Endothelial cell (in vitro differentiated cells): ENCODE results near the gene SP9. TPM values are rescaled to one million over a fixed set of nuclear protein-coding genes. Genes with fewer than 3 reads are reported as not detected.

ENCODE experiments used
- DNase-seq: peaks from one replicate; pipeline ENCODE4 v3.0.0; 2021; ENCODE audit warnings: low spot score
- H3K27ac Mint-ChIP-seq: one replicate; pipeline ENCODE4 v1.8.0; 2021; ENCODE audit warnings: mixed read lengths, inconsistent platforms; ENCODE audit not compliant: unreplicated experiment
- H3K27me3 Mint-ChIP-seq: one replicate; pipeline ENCODE4 v1.8.0; 2021; ENCODE audit warnings: mild to moderate bottlenecking, moderate library complexity, mixed read lengths, inconsistent platforms; ENCODE audit not compliant: unreplicated experiment
- H3K36me3 Mint-ChIP-seq: one replicate; pipeline ENCODE4 v1.8.0; 2021; ENCODE audit warnings: mild to moderate bottlenecking, low read depth, mixed read lengths, inconsistent platforms; ENCODE audit not compliant: unreplicated experiment
- H3K4me1 Mint-ChIP-seq: one replicate; pipeline ENCODE4 v1.8.0; 2021; ENCODE audit warnings: mild to moderate bottlenecking, mixed read lengths, inconsistent platforms; ENCODE audit not compliant: unreplicated experiment
- H3K4me3 Mint-ChIP-seq: one replicate; pipeline ENCODE4 v1.8.0; 2021; ENCODE audit warnings: mild to moderate bottlenecking, mixed read lengths, inconsistent platforms; ENCODE audit not compliant: unreplicated experiment
- H3K9me3 Mint-ChIP-seq: one replicate; pipeline ENCODE4 v1.8.0; 2021; ENCODE audit warnings: mixed read lengths, inconsistent platforms; ENCODE audit not compliant: unreplicated experiment
- total RNA-seq: library from RNA; stranded (reverse); fragmentation: NEBNext Ultra II Directional; extraction: Animal tissue kit (Norgen Biotek cat#: 25700); gene quantifications from one replicate; pipeline ENCODE4 v1.2.1, GENCODE V29; 2021; ENCODE audit not compliant: unreplicated experiment
- TF ChIP-seq, protein P1 (sequence below): fragments of 200-600 bp; sonication (generic); IDR thresholded peaks from one replicate; pipeline ENCODE4 v1.5.0; 2021; ENCODE audit warnings: antibody characterized with exemption; ENCODE audit not compliant: unreplicated experiment

Gene SP9
- total RNA-seq, 1 donor from 2014 or later = 0.31 TPM

DNA sequence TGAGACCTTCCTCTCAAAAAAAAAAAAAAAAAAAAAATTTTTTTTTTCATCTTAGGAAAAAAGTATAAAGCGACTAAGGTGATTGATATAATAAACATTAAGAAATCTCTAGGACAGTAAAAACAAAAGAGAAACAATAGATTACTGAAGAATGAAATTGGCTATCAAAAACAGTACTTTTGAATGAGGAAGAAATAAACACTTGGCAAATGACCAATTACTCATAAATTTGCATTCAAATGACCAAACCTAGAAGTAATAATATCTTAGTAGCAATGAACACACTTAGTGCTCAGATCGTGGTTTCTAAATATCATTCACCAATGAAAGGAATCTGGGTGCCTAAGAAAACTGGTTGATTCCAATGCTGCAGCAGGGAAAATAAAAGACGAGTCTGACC is 50.4 kb downstream of the SP9 start:
- no peak overlapping the region for H3K27ac Mint-ChIP-seq
- peaks cover 10% of the 10 kb centered on the region for H3K4me1 Mint-ChIP-seq
- peaks cover 7% of the 10 kb centered on the region for H3K36me3 Mint-ChIP-seq
- H3K4me3 Mint-ChIP-seq = no peak overlapping the region
- peaks cover 2% of the 10 kb centered on the region for H3K27me3 Mint-ChIP-seq
- H3K9me3 Mint-ChIP-seq = no peaks in the 10 kb centered on the region
- no peak for DNase-seq
- TF ChIP-seq, protein P1, sequence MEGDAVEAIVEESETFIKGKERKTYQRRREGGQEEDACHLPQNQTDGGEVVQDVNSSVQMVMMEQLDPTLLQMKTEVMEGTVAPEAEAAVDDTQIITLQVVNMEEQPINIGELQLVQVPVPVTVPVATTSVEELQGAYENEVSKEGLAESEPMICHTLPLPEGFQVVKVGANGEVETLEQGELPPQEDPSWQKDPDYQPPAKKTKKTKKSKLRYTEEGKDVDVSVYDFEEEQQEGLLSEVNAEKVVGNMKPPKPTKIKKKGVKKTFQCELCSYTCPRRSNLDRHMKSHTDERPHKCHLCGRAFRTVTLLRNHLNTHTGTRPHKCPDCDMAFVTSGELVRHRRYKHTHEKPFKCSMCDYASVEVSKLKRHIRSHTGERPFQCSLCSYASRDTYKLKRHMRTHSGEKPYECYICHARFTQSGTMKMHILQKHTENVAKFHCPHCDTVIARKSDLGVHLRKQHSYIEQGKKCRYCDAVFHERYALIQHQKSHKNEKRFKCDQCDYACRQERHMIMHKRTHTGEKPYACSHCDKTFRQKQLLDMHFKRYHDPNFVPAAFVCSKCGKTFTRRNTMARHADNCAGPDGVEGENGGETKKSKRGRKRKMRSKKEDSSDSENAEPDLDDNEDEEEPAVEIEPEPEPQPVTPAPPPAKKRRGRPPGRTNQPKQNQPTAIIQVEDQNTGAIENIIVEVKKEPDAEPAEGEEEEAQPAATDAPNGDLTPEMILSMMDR = no peak

Other genes starting within 250 kb of the SP9 start
- gene OLA1, start 86.4 kb upstream of the SP9 start, total RNA-seq = 105 TPM
- gene SCRN3, start 60.8 kb downstream of the SP9 start, total RNA-seq = 21.1 TPM
- gene GPR155, start 152.1 kb downstream of the SP9 start, total RNA-seq = 1.7 TPM